ENCODE results near the gene CDH13.

CDH13 gene

DNA sequence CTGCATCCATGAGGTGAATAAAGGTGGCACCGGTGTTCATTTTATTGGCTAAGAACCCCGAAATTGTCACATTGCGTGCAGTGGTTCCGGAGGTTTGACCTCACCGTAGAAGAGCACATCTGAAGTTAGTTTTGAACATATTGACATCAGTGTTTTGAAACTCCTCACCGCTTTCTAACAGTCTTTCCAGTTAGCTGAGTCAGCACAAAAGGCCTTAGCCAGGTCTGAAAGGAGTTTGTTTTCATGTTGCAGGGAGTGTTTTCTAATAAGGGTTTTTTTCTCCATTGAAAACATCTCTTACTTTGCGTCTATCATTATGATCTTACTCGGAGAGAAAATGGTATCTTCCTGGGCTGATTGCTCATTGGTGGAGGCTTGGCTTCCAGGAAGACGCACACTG lies 1006.5 kb downstream of the CDH13 start:
- no peak overlapping the region for H3K4me3 ChIP-seq
- intact Hi-C loops (cut with DNase I; ENCODE audit: low total_unique reads) = no loop called here
- no peaks in the 10 kb centered on the region for H3K27me3 ChIP-seq
- no peaks in the 10 kb centered on the region for H3K36me3 ChIP-seq
- no peak for DNase-seq
- H3K9me3 ChIP-seq = no peaks in the 10 kb centered on the region
- no peak overlapping the region for H3K27ac ChIP-seq
- TF ChIP-seq, protein P1, sequence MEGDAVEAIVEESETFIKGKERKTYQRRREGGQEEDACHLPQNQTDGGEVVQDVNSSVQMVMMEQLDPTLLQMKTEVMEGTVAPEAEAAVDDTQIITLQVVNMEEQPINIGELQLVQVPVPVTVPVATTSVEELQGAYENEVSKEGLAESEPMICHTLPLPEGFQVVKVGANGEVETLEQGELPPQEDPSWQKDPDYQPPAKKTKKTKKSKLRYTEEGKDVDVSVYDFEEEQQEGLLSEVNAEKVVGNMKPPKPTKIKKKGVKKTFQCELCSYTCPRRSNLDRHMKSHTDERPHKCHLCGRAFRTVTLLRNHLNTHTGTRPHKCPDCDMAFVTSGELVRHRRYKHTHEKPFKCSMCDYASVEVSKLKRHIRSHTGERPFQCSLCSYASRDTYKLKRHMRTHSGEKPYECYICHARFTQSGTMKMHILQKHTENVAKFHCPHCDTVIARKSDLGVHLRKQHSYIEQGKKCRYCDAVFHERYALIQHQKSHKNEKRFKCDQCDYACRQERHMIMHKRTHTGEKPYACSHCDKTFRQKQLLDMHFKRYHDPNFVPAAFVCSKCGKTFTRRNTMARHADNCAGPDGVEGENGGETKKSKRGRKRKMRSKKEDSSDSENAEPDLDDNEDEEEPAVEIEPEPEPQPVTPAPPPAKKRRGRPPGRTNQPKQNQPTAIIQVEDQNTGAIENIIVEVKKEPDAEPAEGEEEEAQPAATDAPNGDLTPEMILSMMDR (IDR thresholded peaks at IDR 0.05) = no peak
- no peaks in the 10 kb centered on the region for H3K4me1 ChIP-seq

GRCh38 chr16:83648347-83648746 lies 1021.6 kb downstream of the CDH13 start:
- Histone ChIP-seq H3K9me3 (no peaks in the 10 kb centered on the region), H3K4me1 (no peaks in the 10 kb centered on the region), H3K27ac (no peak overlapping the region), H3K36me3 (no peaks in the 10 kb centered on the region), H3K4me3 (no peak overlapping the region), H3K27me3 (no peaks in the 10 kb centered on the region)
- no peak for DNase-seq
- TF ChIP-seq, protein P1 (IDR thresholded peaks at IDR 0.05) = no peak
- intact Hi-C loops (cut with DNase I; ENCODE audit: low total_unique reads) = no loop called here

- H3K27ac ChIP-seq = no peak overlapping the region
- H3K9me3 ChIP-seq = no peaks in the 10 kb centered on the region
- intact Hi-C loops (cut with DNase I; ENCODE audit: low total_unique reads) = no loop called here
- no peaks in the 10 kb centered on the region for H3K36me3 ChIP-seq
- TF ChIP-seq, protein P1 (IDR thresholded peaks at IDR 0.05) = no peak
- no peaks in the 10 kb centered on the region for H3K27me3 ChIP-seq
- DNase-seq = no peak
- no peaks in the 10 kb centered on the region for H3K4me1 ChIP-seq
- H3K4me3 ChIP-seq = no peak overlapping the region
Measured at GRCh38 chr16:83651871-83652270, 1025.1 kb downstream of the CDH13 start.

DNA sequence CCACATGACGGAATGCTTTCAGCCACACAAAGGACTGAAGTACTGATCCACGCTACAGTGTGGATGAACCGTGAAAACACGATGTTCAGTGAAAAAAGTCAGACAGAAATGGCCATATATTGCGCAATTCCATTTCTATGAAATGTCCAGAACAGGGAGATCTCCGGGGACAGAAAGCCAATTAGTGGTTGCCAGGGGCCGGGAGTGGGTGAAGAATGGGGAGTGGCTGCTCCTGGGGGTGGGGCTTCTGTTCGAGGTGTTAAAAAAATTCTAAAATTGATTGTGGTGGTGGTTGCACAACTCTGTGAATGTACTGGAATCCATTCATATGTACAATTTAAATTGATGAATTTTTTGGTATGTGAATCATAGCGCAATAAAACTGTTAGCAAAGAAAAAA lies 1026.2 kb downstream of the CDH13 start:
- H3K9me3 ChIP-seq = no peaks in the 10 kb centered on the region
- DNase-seq = no peak
- no peak overlapping the region for H3K4me3 ChIP-seq
- H3K27ac ChIP-seq = no peak overlapping the region
- intact Hi-C loops (cut with DNase I; ENCODE audit: low total_unique reads) = no loop called here
- no peaks in the 10 kb centered on the region for H3K4me1 ChIP-seq
- H3K27me3 ChIP-seq = no peaks in the 10 kb centered on the region
- TF ChIP-seq, protein P1 (IDR thresholded peaks at IDR 0.05) = no peak
- no peaks in the 10 kb centered on the region for H3K36me3 ChIP-seq

- TF ChIP-seq, protein P1 (IDR thresholded peaks at IDR 0.05) = no peak
- Histone ChIP-seq H3K27ac (no peak overlapping the region), H3K4me3 (no peak overlapping the region), H3K4me1 (no peaks in the 10 kb centered on the region), H3K27me3 (no peaks in the 10 kb centered on the region), H3K9me3 (no peaks in the 10 kb centered on the region), H3K36me3 (no peaks in the 10 kb centered on the region)
- no peak for DNase-seq
- intact Hi-C loops (cut with DNase I; ENCODE audit: low total_unique reads) = no loop called here
Measured at GRCh38 chr16:83653785-83654184, 1027.0 kb downstream of the CDH13 start.

- TF ChIP-seq, protein P1 (IDR thresholded peaks at IDR 0.05) = no peak
- Histone ChIP-seq H3K9me3 (no peaks in the 10 kb centered on the region), H3K4me1 (no peaks in the 10 kb centered on the region), H3K36me3 (no peaks in the 10 kb centered on the region), H3K27me3 (no peaks in the 10 kb centered on the region), H3K27ac (no peak overlapping the region), H3K4me3 (no peak overlapping the region)
- intact Hi-C loops (cut with DNase I; ENCODE audit: low total_unique reads) = no loop called here
- DNase-seq = no peak
Measured at GRCh38 chr16:83660282-83660681, 1033.5 kb downstream of the CDH13 start.

All from tibial artery (tissue), 4 donors.